NT2/D1 (cell line): ENCODE data around the gene USP31.

Source experiments
- YY1 ChIP-seq: IDR thresholded peaks from 2 replicates; pipeline ENCODE4 v1.6.1; 2011; ENCODE audit not compliant: insufficient read length, insufficient read depth
- ZNF274 ChIP-seq: IDR thresholded peaks from 2 replicates; pipeline ENCODE4 v1.6.1; 2011; ENCODE audit warnings: mild to moderate bottlenecking, low read depth, low read length

DNA sequence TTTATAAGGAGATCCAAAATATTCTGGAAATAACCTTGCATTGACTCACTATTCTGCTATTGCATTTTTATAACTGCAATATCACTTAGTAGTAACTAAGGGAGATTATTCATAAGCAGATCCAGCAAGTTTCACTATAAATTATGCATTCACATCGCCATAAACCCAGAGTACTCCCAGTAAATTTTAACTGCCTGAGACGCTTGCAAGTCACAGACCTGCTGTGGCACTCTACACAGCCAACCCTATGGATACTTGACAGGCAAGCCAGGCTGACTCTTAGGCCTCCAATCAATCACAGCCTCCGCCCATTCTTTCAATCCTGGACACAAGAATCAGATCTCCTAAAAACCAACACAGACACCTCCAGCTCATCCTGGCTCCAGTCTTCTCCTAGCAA is 28.2 kb downstream of the USP31 start:
- TF ChIP-seq ZNF274 = no peak
- no peak for TF ChIP-seq YY1
